Parathyroid adenoma (tissue), 2 donors: Measurements from ENCODE around the gene PASD1.

ENCODE experiments used
- H2AFZ ChIP-seq: fragments of 300-600 bp; sonication (generic); one replicate; pipeline ENCODE4 v1.7.0; 2017; ENCODE audit warnings: antibody characterized with exemption, mild to moderate bottlenecking
- H3K27ac ChIP-seq: fragments of 300-600 bp; sonication (generic); one replicate; pipeline ENCODE4 v1.7.0; 2017
- H3K27me3 ChIP-seq: fragments of 300-600 bp; sonication (generic); one replicate; pipeline ENCODE4 v1.7.0; 2017; ENCODE audit warnings: low read length; ENCODE audit not compliant: control insufficient read depth, insufficient read depth
- H3K36me3 ChIP-seq: fragments of 300-600 bp; sonication (generic); one replicate; pipeline ENCODE4 v1.7.0; 2017; ENCODE audit warnings: low read length; ENCODE audit not compliant: control insufficient read depth, insufficient read depth
- H3K4me1 ChIP-seq: fragments of 300-600 bp; sonication (generic); one replicate; pipeline ENCODE4 v1.7.0; 2017; ENCODE audit warnings: control low read depth
- H3K4me2 ChIP-seq: fragments of 300-600 bp; sonication (generic); one replicate; pipeline ENCODE4 v1.7.0; 2017; ENCODE audit warnings: low read length
- H3K4me3 ChIP-seq: fragments of 300-600 bp; sonication (generic); one replicate; pipeline ENCODE4 v1.7.0; 2017; ENCODE audit warnings: low read depth, low read length
- H3K79me2 ChIP-seq: fragments of 300-600 bp; sonication (generic); one replicate; pipeline ENCODE4 v1.7.0; 2017; ENCODE audit warnings: control low read depth
- H3K9ac ChIP-seq: fragments of 300-600 bp; sonication (generic); one replicate; pipeline ENCODE4 v1.7.0; 2017; ENCODE audit warnings: mild to moderate bottlenecking
- H3K9me3 ChIP-seq: fragments of 300-600 bp; sonication (generic); one replicate; pipeline ENCODE4 v1.7.0; 2017; ENCODE audit warnings: low read length; ENCODE audit not compliant: control insufficient read depth
- TF ChIP-seq, protein P1 (sequence below): fragments of 300-600 bp; sonication (generic); IDR thresholded peaks from one replicate; pipeline ENCODE4 v1.7.0; 2017; ENCODE audit warnings: antibody characterized with exemption, mild to moderate bottlenecking
- donor health status: primary hyperparathyroidism.

Gene PASD1

GRCh38 chrX:151723156-151723760 lies 159.8 kb downstream of the PASD1 start:
- no peak overlapping the region for H3K9ac ChIP-seq
- no peaks in the 10 kb centered on the region for H3K4me1 ChIP-seq
- no peak overlapping the region for H3K4me2 ChIP-seq
- no peaks in the 10 kb centered on the region for H3K79me2 ChIP-seq
- H2AFZ ChIP-seq, result no peak overlapping the region
- no peaks in the 10 kb centered on the region for H3K9me3 ChIP-seq
- H3K27ac ChIP-seq, result no peak overlapping the region
- H3K36me3 ChIP-seq, result no peaks in the 10 kb centered on the region
- TF ChIP-seq, protein P1, sequence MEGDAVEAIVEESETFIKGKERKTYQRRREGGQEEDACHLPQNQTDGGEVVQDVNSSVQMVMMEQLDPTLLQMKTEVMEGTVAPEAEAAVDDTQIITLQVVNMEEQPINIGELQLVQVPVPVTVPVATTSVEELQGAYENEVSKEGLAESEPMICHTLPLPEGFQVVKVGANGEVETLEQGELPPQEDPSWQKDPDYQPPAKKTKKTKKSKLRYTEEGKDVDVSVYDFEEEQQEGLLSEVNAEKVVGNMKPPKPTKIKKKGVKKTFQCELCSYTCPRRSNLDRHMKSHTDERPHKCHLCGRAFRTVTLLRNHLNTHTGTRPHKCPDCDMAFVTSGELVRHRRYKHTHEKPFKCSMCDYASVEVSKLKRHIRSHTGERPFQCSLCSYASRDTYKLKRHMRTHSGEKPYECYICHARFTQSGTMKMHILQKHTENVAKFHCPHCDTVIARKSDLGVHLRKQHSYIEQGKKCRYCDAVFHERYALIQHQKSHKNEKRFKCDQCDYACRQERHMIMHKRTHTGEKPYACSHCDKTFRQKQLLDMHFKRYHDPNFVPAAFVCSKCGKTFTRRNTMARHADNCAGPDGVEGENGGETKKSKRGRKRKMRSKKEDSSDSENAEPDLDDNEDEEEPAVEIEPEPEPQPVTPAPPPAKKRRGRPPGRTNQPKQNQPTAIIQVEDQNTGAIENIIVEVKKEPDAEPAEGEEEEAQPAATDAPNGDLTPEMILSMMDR, result no peak
- no peak overlapping the region for H3K4me3 ChIP-seq
- no peaks in the 10 kb centered on the region for H3K27me3 ChIP-seq

DNA sequence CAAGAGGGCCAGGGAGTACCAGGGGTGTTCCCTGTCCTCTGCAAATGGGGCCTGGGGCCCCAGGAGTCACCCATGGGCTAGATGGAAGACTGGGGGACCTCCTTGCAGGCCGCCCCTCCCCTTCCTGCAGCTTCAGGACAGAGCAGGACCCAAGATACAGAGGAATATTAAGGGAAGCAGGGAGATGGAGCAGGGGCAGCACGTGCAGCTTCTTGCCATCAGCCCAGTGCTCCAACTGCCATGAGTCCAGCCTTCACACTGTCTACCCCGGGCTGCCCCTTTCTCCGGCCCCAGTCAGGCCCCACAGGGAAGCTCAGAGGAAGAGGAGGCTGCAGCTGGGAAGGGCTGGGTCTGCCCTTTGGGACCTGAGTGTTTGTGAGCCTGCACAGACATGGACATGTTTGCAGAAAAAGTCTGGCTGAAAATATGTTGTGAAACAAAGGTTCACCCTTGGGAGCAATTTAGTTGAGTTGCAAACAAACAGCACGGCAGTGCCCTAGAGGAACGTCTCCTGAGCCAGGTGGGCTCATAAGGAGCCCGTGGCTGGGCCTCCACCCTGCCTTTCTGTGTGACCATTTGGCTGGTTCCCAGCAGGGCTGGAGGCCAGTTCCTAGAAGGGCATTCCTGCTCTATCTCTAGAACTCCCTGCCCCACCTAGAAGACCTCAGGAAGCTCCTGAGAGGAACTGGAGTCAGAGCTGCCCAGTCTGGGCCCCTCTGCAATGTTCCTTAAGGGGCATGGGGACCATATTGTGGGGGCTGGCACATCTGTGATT lies 161.3 kb downstream of the PASD1 start:
- H3K9ac ChIP-seq, result no peak overlapping the region
- no peak overlapping the region for H3K4me3 ChIP-seq
- H3K36me3 ChIP-seq, result no peaks in the 10 kb centered on the region
- H3K4me2 ChIP-seq, result no peak overlapping the region
- no peaks in the 10 kb centered on the region for H3K9me3 ChIP-seq
- H3K27me3 ChIP-seq, result no peaks in the 10 kb centered on the region
- no peaks in the 10 kb centered on the region for H3K4me1 ChIP-seq
- TF ChIP-seq, protein P1, result no peak
- H2AFZ ChIP-seq, result no peak overlapping the region
- no peak overlapping the region for H3K27ac ChIP-seq
- no peaks in the 10 kb centered on the region for H3K79me2 ChIP-seq

GRCh38 chrX:151725338-151725614 lies 161.8 kb downstream of the PASD1 start:
- H3K36me3 ChIP-seq, result no peaks in the 10 kb centered on the region
- H3K4me2 ChIP-seq, result no peak overlapping the region
- no peaks in the 10 kb centered on the region for H3K4me1 ChIP-seq
- H3K79me2 ChIP-seq, result no peaks in the 10 kb centered on the region
- no peak overlapping the region for H3K27ac ChIP-seq
- H3K27me3 ChIP-seq, result no peaks in the 10 kb centered on the region
- H3K9me3 ChIP-seq, result no peaks in the 10 kb centered on the region
- no peak overlapping the region for H3K4me3 ChIP-seq
- no peak overlapping the region for H2AFZ ChIP-seq
- no peak overlapping the region for H3K9ac ChIP-seq
- TF ChIP-seq, protein P1, result no peak
